Measurements from ENCODE around the gene HOXB5. TPM values are rescaled to one million over a fixed set of nuclear protein-coding genes. Genes with fewer than 3 reads are reported as not detected.

Gene HOXB5
- total RNA-seq, 1 experiment from 2014 or later, result not detected

- WGBS (ENCODE audit: extremely low coverage, insufficient read length, low lambda C conversion rate), result no CpG with 5 or more reads among the region's 21 CpGs
- Mint-ChIP-seq H3K4me3 (no peak overlapping the region), H3K9me3 (peaks cover 2 to 15% of the 10 kb centered on the region in 2 experiments; a peak in 3 of 5 replicates), H3K4me1 (no peaks in the 10 kb centered on the region; a peak in 1 of 4 replicates), H3K27ac (no peak overlapping the region), H3K36me3 (ENCODE audit: insufficient read depth in 1 of 3, low read depth in 3 of 3) (no peaks in the 10 kb centered on the region), H3K27me3 (ENCODE audit: low read depth) (peaks cover 100% of the 10 kb centered on the region)
- no peak overlapping the region for H3K14ac ChIP-seq (ENCODE audit: insufficient read depth, low read length)
- no peaks in the 10 kb centered on the region for H3K79me2 ChIP-seq (ENCODE audit: insufficient read depth, low read length)
- H3K56ac ChIP-seq (ENCODE audit: insufficient read length, low read depth, low read length), result no peak overlapping the region
- H2BK15ac ChIP-seq (ENCODE audit: low read depth, low read length), result no peak overlapping the region
- H4K20me1 ChIP-seq (ENCODE audit: control insufficient read depth, insufficient read depth, insufficient read length), result no peaks in the 10 kb centered on the region
- H2BK12ac ChIP-seq (ENCODE audit: insufficient read length, low read depth, low read length), result no peak overlapping the region
- H4K5ac ChIP-seq (ENCODE audit: insufficient read length, low read depth, low read length), result no peak overlapping the region
- H3K27me3 ChIP-seq (ENCODE audit: insufficient read depth, low read length), result peaks cover 98% of the 10 kb centered on the region
- no peak overlapping the region for H2BK120ac ChIP-seq (ENCODE audit: low read depth, low read length, poor library complexity, severe bottlenecking)
- H3K9ac ChIP-seq (ENCODE audit: extremely low read depth, insufficient read length, low read length), result no peak overlapping the region
- no peak overlapping the region for H3K27ac ChIP-seq (ENCODE audit: insufficient read length, low read depth, low read length)
- no peak overlapping the region for H3K23ac ChIP-seq (ENCODE audit: insufficient read length, low read depth, low read length)
- H2AFZ ChIP-seq (ENCODE audit: low read length), result no peak overlapping the region
- no peak overlapping the region for H3K4ac ChIP-seq (ENCODE audit: low read depth, low read length)
- no peak overlapping the region for H4K8ac ChIP-seq (replicated peaks; ENCODE audit: insufficient read length, low read depth, low read length)
- no peak overlapping the region for H3K18ac ChIP-seq (ENCODE audit: insufficient read length, low read depth, low read length)
- no peak overlapping the region for H3K4me2 ChIP-seq (ENCODE audit: insufficient read depth, insufficient read length, low read length)
- H3T11ph ChIP-seq (ENCODE audit: low read length), result no peak overlapping the region
- H2BK5ac ChIP-seq (ENCODE audit: insufficient read length, low read length), result no peak overlapping the region
- H3K9me3 ChIP-seq (ENCODE audit: control insufficient read depth, low read depth, low read length), result no peaks in the 10 kb centered on the region
- no peak for TF ChIP-seq CTCF (conservative IDR thresholded peaks at IDR 0.05)
- no peaks in the 10 kb centered on the region for H3K23me2 ChIP-seq (ENCODE audit: insufficient read length, low read depth, low read length, poor library complexity, severe bottlenecking)
- no peak overlapping the region for H2BK20ac ChIP-seq (ENCODE audit: low read depth, low read length, poor library complexity, severe bottlenecking)
- no peaks in the 10 kb centered on the region for H3K79me1 ChIP-seq (ENCODE audit: insufficient read depth, low read depth, low read length, poor library complexity, severe bottlenecking)
- no peak overlapping the region for H4K91ac ChIP-seq (ENCODE audit: insufficient read length, low read depth, low read length)
- no peak overlapping the region for H2AK5ac ChIP-seq (ENCODE audit: insufficient read length, low read length)
- no peaks in the 10 kb centered on the region for H3K4me1 ChIP-seq (ENCODE audit: insufficient read depth, low read length)
- peak; percentile 81 for DNase-seq
These were observed 10.6 kb upstream of the HOXB5 start for GRCh38 chr17:48603959-48604769.
